Measurements from ENCODE around the gene ASPRV1.

The ASPRV1 gene

DNA sequence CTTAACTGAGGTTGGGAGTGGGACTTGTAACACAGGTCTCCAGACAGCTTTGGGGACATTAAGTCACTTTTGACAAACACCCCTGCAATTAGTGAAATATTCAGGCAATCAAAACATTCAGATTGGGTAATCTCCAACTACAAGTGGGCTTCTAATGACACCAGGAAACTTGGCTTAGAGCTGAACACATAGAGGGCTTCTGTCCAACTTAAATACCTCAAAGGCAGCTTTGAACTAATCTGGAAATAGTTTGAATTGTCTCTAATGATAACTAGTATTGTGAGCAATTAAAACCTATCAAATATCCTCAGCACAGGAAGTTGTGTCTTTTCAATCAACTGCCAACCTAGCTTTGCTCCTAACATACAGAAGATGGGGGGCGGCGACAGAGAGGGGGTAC lies 5.1 kb upstream of the ASPRV1 start:
- H3K4me3 ChIP-seq (ENCODE audit: insufficient read length, low read depth) = no peak overlapping the region
- TF ChIP-seq SUZ12 (IDR thresholded peaks at IDR 0.05; ENCODE audit: extremely low read depth, insufficient read depth, insufficient read length) (no peak), ZNF274 (IDR thresholded peaks at IDR 0.05; ENCODE audit: low read depth, low read length) (no peak), YY1 (IDR thresholded peaks at IDR 0.05; ENCODE audit: insufficient read depth, insufficient read length) (no peak)
- no peaks in the 10 kb centered on the region for H3K36me3 ChIP-seq (ENCODE audit: insufficient read depth, insufficient read length, low read length)
- H3K9ac ChIP-seq (ENCODE audit: insufficient read length, low read depth) = no peak overlapping the region
- H3K4me1 ChIP-seq (ENCODE audit: insufficient read depth, insufficient read length) = peaks cover 3% of the 10 kb centered on the region
- no peaks in the 10 kb centered on the region for H3K27me3 ChIP-seq (ENCODE audit: insufficient read depth, insufficient read length)
- no peak for DNase-seq (ENCODE audit: low read depth, low spot score)
- no peaks in the 10 kb centered on the region for H3K9me3 ChIP-seq (ENCODE audit: insufficient read depth, low read length)

DNA sequence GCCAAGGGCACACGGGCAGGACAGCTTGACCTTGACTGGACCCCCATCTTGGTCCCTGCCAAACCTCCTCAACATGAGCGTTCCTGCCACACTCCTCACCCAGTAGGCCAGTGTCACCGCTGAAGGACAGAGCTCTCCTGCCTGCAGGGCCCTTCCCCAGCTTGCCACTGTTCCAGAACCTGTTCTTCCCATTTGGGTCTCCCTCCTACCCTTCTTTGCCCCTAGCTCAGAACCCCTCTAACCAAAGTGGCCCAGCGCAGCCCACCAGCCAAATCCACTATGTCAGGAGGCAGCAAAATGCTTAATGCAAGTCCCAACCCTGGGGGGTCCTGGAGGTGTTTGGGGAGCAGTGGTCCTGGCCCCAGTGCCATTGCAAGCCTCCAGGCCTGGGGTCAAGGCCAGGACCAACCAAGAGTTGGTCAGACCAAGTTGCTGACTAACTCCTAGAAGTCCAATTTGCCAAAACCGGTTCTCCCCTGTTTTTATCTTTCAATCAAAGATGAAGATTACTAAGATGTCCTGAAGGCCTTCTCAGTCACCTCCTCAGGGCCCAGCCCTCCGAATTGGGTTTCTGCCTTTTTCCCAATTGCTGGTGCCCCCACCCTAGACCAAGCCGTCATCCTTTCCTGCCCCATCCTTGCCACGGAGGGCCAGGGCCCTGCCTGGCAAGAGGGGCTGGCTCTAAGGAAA lies 4.5 kb upstream of the ASPRV1 start:
- H3K36me3 ChIP-seq (ENCODE audit: insufficient read depth, insufficient read length, low read length) = no peaks in the 10 kb centered on the region
- no peaks in the 10 kb centered on the region for H3K27me3 ChIP-seq (ENCODE audit: insufficient read depth, insufficient read length)
- H3K4me3 ChIP-seq (ENCODE audit: insufficient read length, low read depth) = no peak overlapping the region
- TF ChIP-seq YY1 (IDR thresholded peaks at IDR 0.05; ENCODE audit: insufficient read depth, insufficient read length) = no peak
- TF ChIP-seq ZNF274 (IDR thresholded peaks at IDR 0.05; ENCODE audit: low read depth, low read length) = no peak
- DNase-seq (ENCODE audit: low read depth, low spot score) = no peak
- peaks cover 3% of the 10 kb centered on the region for H3K4me1 ChIP-seq (ENCODE audit: insufficient read depth, insufficient read length)
- H3K9me3 ChIP-seq (ENCODE audit: insufficient read depth, low read length) = no peaks in the 10 kb centered on the region
- no peak overlapping the region for H3K9ac ChIP-seq (ENCODE audit: insufficient read length, low read depth)

GRCh38 chr2:69964353-69964841 lies 3.0 kb upstream of the ASPRV1 start:
- H3K9ac ChIP-seq (ENCODE audit: insufficient read length, low read depth) = no peak overlapping the region

DNA sequence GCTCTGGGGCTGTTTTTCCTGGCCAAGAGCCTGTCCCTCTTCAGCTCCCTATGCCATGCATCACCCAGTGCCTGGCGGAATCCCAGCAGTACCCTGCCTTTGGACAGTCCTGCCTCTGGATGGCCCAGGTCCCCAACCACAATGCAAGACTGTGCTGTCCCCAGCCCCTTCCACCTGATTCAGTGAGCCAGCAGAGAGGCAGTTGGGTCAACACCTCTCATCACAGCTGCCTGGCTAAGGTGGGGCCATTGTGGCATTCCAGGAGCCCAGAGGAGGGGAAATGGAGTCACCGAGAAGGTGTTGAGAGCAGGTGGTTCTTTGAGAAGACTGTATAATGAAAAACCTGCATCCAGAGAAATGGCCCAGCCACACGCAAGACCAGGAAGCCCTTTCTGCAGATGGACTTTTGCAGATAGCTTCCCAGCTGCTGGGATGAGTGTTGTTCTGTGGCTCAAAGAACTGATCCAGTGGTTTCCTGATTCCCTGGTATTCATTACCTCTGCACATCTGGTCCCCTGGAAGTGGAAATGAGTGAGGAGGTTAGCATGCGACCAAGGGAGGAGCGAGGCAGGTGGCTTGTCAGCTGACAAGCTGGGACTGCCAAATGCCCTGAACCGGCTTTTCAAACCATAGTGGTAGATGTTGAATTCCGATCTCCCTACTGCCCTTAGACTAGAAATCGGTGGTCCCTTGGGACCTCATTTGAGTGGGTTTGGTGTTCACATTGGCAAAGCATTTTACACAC lies 1.7 kb upstream of the ASPRV1 start:
- DNase-seq (ENCODE audit: low read depth, low spot score) = no peak
- H3K4me1 ChIP-seq (ENCODE audit: insufficient read depth, insufficient read length) = peaks cover 3% of the 10 kb centered on the region
- H3K4me3 ChIP-seq (ENCODE audit: insufficient read length, low read depth) = no peak overlapping the region
- H3K9me3 ChIP-seq (ENCODE audit: insufficient read depth, low read length) = no peaks in the 10 kb centered on the region
- H3K27me3 ChIP-seq (ENCODE audit: insufficient read depth, insufficient read length) = no peaks in the 10 kb centered on the region
- no peak overlapping the region for H3K9ac ChIP-seq (ENCODE audit: insufficient read length, low read depth)
- no peaks in the 10 kb centered on the region for H3K36me3 ChIP-seq (ENCODE audit: insufficient read depth, insufficient read length, low read length)
- no peak for TF ChIP-seq SUZ12 (IDR thresholded peaks at IDR 0.05; ENCODE audit: extremely low read depth, insufficient read depth, insufficient read length)
- TF ChIP-seq ZNF274 (IDR thresholded peaks at IDR 0.05; ENCODE audit: low read depth, low read length) = no peak

More at GRCh38 chr2:69964353-69964841, 3.0 kb upstream of the ASPRV1 start:
- peaks cover 3% of the 10 kb centered on the region for H3K4me1 ChIP-seq (ENCODE audit: insufficient read depth, insufficient read length)
- TF ChIP-seq SUZ12 (IDR thresholded peaks at IDR 0.05; ENCODE audit: extremely low read depth, insufficient read depth, insufficient read length) = no peak
- no peak for TF ChIP-seq YY1 (IDR thresholded peaks at IDR 0.05; ENCODE audit: insufficient read depth, insufficient read length)
- TF ChIP-seq ZNF274 (IDR thresholded peaks at IDR 0.05; ENCODE audit: low read depth, low read length) = no peak
- H3K27me3 ChIP-seq (ENCODE audit: insufficient read depth, insufficient read length) = no peaks in the 10 kb centered on the region
- no peak overlapping the region for H3K4me3 ChIP-seq (ENCODE audit: insufficient read length, low read depth)
- H3K36me3 ChIP-seq (ENCODE audit: insufficient read depth, insufficient read length, low read length) = no peaks in the 10 kb centered on the region
- no peaks in the 10 kb centered on the region for H3K9me3 ChIP-seq (ENCODE audit: insufficient read depth, low read length)
- DNase-seq (ENCODE audit: low read depth, low spot score) = no peak

DNA sequence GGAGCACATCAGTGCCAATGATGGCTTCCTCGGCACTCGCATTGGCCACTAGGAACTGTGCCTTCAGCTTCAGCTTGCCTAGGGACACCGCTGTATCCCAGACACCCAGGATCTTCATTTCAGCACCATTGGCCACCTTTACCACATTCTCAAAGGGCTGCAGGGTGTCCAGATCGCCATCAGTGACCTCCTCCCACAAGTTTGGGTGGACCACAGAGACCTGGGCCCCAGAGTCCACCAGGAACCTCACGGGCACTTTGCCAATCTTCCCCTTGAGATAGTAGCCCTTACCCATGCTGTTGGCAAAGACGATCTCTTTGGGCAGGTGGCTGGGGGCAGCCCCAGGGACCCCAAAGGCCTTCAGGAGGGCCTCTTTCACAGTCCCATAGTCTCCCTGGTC lies 610 bp downstream of the ASPRV1 start:
- TF ChIP-seq ZNF274 (IDR thresholded peaks at IDR 0.05; ENCODE audit: low read depth, low read length) = no peak
- no peak for TF ChIP-seq YY1 (IDR thresholded peaks at IDR 0.05; ENCODE audit: insufficient read depth, insufficient read length)
- no peak for TF ChIP-seq SUZ12 (IDR thresholded peaks at IDR 0.05; ENCODE audit: extremely low read depth, insufficient read depth, insufficient read length)
- Histone ChIP-seq H3K27me3 (ENCODE audit: insufficient read depth, insufficient read length) (no peaks in the 10 kb centered on the region), H3K36me3 (ENCODE audit: insufficient read depth, insufficient read length, low read length) (no peaks in the 10 kb centered on the region), H3K4me1 (ENCODE audit: insufficient read depth, insufficient read length) (peaks cover 3% of the 10 kb centered on the region), H3K9me3 (ENCODE audit: insufficient read depth, low read length) (no peaks in the 10 kb centered on the region), H3K9ac (ENCODE audit: insufficient read length, low read depth) (no peak overlapping the region), H3K4me3 (ENCODE audit: insufficient read length, low read depth) (no peak overlapping the region)
- no peak for DNase-seq (ENCODE audit: low read depth, low spot score)

GRCh38 chr2:69959425-69959824 lies 2.0 kb downstream of the ASPRV1 start:
- no peaks in the 10 kb centered on the region for H3K27me3 ChIP-seq (ENCODE audit: insufficient read depth, insufficient read length)
- H3K36me3 ChIP-seq (ENCODE audit: insufficient read depth, insufficient read length, low read length) = no peaks in the 10 kb centered on the region
- no peak overlapping the region for H3K4me3 ChIP-seq (ENCODE audit: insufficient read length, low read depth)
- DNase-seq (ENCODE audit: low read depth, low spot score) = no peak
- H3K9me3 ChIP-seq (ENCODE audit: insufficient read depth, low read length) = no peaks in the 10 kb centered on the region
- no peak overlapping the region for H3K9ac ChIP-seq (ENCODE audit: insufficient read length, low read depth)
- H3K4me1 ChIP-seq (ENCODE audit: insufficient read depth, insufficient read length) = peaks cover 3% of the 10 kb centered on the region
- TF ChIP-seq YY1 (IDR thresholded peaks at IDR 0.05; ENCODE audit: insufficient read depth, insufficient read length) (no peak), SUZ12 (IDR thresholded peaks at IDR 0.05; ENCODE audit: extremely low read depth, insufficient read depth, insufficient read length) (no peak), ZNF274 (IDR thresholded peaks at IDR 0.05; ENCODE audit: low read depth, low read length) (no peak)

DNA sequence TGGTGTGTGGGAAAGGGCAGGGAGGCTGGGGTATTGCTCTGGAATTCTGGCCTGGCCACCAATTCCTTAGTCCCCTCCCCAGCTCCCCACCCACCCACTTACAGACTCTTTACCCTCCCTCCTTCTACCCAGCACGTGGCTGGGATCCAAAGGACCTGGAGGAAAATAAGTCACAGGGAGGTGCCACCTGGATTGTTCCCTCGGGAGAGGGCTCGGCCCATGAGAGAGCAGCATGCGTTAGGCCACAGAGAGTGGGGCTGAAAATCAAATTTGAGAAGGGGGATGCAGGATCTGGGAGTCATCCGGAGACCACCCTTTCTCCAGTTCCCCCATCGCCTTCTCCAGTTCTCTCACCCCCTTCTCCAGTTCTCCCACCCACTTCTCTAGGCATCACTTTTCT lies 3.0 kb downstream of the ASPRV1 start:
- TF ChIP-seq ZNF274 (IDR thresholded peaks at IDR 0.05; ENCODE audit: low read depth, low read length) = no peak
- no peak for TF ChIP-seq YY1 (IDR thresholded peaks at IDR 0.05; ENCODE audit: insufficient read depth, insufficient read length)
- TF ChIP-seq SUZ12 (IDR thresholded peaks at IDR 0.05; ENCODE audit: extremely low read depth, insufficient read depth, insufficient read length) = no peak
- Histone ChIP-seq H3K27me3 (ENCODE audit: insufficient read depth, insufficient read length) (no peaks in the 10 kb centered on the region), H3K9me3 (ENCODE audit: insufficient read depth, low read length) (no peaks in the 10 kb centered on the region), H3K4me1 (ENCODE audit: insufficient read depth, insufficient read length) (peaks cover under 1% of the 10 kb centered on the region), H3K36me3 (ENCODE audit: insufficient read depth, insufficient read length, low read length) (no peaks in the 10 kb centered on the region), H3K4me3 (ENCODE audit: insufficient read length, low read depth) (no peak overlapping the region), H3K9ac (ENCODE audit: insufficient read length, low read depth) (no peak overlapping the region)
- no peak for DNase-seq (ENCODE audit: low read depth, low spot score)

Data from NT2/D1 (cell line).